ENCODE measurements around the gene FAM241B. TPM values are rescaled to one million over a fixed set of nuclear protein-coding genes. Genes with fewer than 3 reads are reported as not detected.

Gene FAM241B
- total RNA-seq, 1 experiment from 2014 or later: 13.7 TPM

DNA sequence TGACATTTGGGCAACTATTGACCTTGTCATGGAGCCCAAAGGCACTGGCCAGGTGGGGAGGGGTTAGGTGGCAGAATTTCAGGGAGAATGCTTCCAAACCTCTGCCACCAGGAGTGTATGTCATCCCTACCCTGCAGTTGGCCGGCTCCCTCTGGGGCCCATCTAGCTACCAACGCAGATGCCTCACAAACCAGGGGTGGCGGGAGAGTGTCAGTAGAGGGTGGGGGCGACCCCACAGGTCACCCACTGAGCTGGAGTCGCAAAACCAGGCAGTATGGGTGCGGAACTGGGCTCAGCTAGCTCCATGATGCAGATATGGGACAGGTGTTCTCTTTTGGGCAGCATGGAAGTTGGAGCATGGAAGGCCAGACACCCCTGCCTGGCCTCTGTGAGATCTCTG, 51.4 kb downstream of the FAM241B start:
- Histone ChIP-seq H2BK12ac (ENCODE audit: insufficient read length, low read depth, low read length) (no peak overlapping the region), H3K18ac (ENCODE audit: insufficient read length, low read depth, low read length) (no peak overlapping the region), H3K56ac (ENCODE audit: insufficient read length, low read depth, low read length) (no peak overlapping the region), H3K14ac (ENCODE audit: insufficient read depth, low read length) (no peak overlapping the region; the same call in 1 of the 2 replicates), H4K20me1 (ENCODE audit: control insufficient read depth, insufficient read depth, insufficient read length) (no peaks in the 10 kb centered on the region), H3K4me2 (ENCODE audit: insufficient read depth, insufficient read length, low read length) (no peak overlapping the region), H3K4me1 (ENCODE audit: insufficient read depth, low read length) (peaks cover 3% of the 10 kb centered on the region; the same call in 1 of the 2 replicates), H2AK5ac (ENCODE audit: insufficient read length, low read length) (no peak overlapping the region), H2BK120ac (ENCODE audit: low read depth, low read length, poor library complexity, severe bottlenecking) (no peak overlapping the region), H3K79me2 (ENCODE audit: insufficient read depth, low read length) (no peaks in the 10 kb centered on the region), H4K91ac (ENCODE audit: insufficient read length, low read depth, low read length) (no peak overlapping the region), H3K23ac (ENCODE audit: insufficient read length, low read depth, low read length) (no peak overlapping the region), H3K9me3 (ENCODE audit: control insufficient read depth, low read depth, low read length) (no peaks in the 10 kb centered on the region), H3K27me3 (ENCODE audit: insufficient read depth, low read length) (no peaks in the 10 kb centered on the region), H4K5ac (ENCODE audit: insufficient read length, low read depth, low read length) (no peak overlapping the region), H3K4ac (ENCODE audit: low read depth, low read length) (no peak overlapping the region), H3K9ac (ENCODE audit: extremely low read depth, insufficient read length, low read length) (no peak overlapping the region), H3T11ph (ENCODE audit: low read length) (no peak overlapping the region), H2AFZ (ENCODE audit: low read length) (no peak overlapping the region), H3K27ac (ENCODE audit: insufficient read length, low read depth, low read length) (no peak overlapping the region), H2BK5ac (ENCODE audit: insufficient read length, low read length) (no peak overlapping the region), H2BK15ac (ENCODE audit: low read depth, low read length) (no peak overlapping the region), H3K23me2 (ENCODE audit: insufficient read length, low read depth, low read length, poor library complexity, severe bottlenecking) (no peaks in the 10 kb centered on the region), H4K8ac (replicated peaks; ENCODE audit: insufficient read length, low read depth, low read length) (no peak overlapping the region), H2BK20ac (ENCODE audit: low read depth, low read length, poor library complexity, severe bottlenecking) (no peak overlapping the region), H3K79me1 (ENCODE audit: insufficient read depth, low read depth, low read length, poor library complexity, severe bottlenecking) (no peaks in the 10 kb centered on the region)
- no peak for DNase-seq
- WGBS (ENCODE audit: extremely low coverage, insufficient read length, low lambda C conversion rate): no CpG with 5 or more reads among the region's 6 CpGs
- TF ChIP-seq, protein P1, sequence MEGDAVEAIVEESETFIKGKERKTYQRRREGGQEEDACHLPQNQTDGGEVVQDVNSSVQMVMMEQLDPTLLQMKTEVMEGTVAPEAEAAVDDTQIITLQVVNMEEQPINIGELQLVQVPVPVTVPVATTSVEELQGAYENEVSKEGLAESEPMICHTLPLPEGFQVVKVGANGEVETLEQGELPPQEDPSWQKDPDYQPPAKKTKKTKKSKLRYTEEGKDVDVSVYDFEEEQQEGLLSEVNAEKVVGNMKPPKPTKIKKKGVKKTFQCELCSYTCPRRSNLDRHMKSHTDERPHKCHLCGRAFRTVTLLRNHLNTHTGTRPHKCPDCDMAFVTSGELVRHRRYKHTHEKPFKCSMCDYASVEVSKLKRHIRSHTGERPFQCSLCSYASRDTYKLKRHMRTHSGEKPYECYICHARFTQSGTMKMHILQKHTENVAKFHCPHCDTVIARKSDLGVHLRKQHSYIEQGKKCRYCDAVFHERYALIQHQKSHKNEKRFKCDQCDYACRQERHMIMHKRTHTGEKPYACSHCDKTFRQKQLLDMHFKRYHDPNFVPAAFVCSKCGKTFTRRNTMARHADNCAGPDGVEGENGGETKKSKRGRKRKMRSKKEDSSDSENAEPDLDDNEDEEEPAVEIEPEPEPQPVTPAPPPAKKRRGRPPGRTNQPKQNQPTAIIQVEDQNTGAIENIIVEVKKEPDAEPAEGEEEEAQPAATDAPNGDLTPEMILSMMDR (conservative IDR thresholded peaks at IDR 0.05): no peak
- Mint-ChIP-seq H3K4me1 (peaks cover 31 to 35% of the 10 kb centered on the region in 2 experiments), H3K4me3 (no peak overlapping the region), H3K27ac (no peak overlapping the region), H3K36me3 (ENCODE audit: insufficient read depth in 1 of 3, low read depth in 3 of 3) (no peaks in the 10 kb centered on the region), H3K9me3 (no peaks in the 10 kb centered on the region), H3K27me3 (ENCODE audit: low read depth) (peaks cover 21% of the 10 kb centered on the region)

All from H9 (cell line).